Measurements from ENCODE around the gene TMEM106B. TPM values are rescaled to one million over a fixed set of nuclear protein-coding genes. Genes with fewer than 3 reads are reported as not detected.

The TMEM106B gene
- 10 to 100 TPM; 29.0 to 66.2 (median 48.8) TPM for total RNA-seq

- TF ChIP-seq CTCF (IDR thresholded peaks at IDR 0.05; ENCODE audit: low read depth) = no peak
Observed at GRCh38 chr7:12211054-12211710, at the start of gene TMEM106B. TSS of gene TMEM106B (plus strand) at chr7:12211294. CDS start at chr7:12214811, 3,517 bp downstream.

GRCh38 chr7:12162415-12163113 is 48.5 kb upstream of the TMEM106B start:
- no peak for TF ChIP-seq CTCF (IDR thresholded peaks at IDR 0.05; ENCODE audit: low read depth)

- TF ChIP-seq CTCF (IDR thresholded peaks at IDR 0.05; ENCODE audit: low read depth) = no peak
Observed at GRCh38 chr7:12173671-12174070, 37.4 kb upstream of the TMEM106B start.

- TF ChIP-seq CTCF (IDR thresholded peaks at IDR 0.05; ENCODE audit: low read depth) = no peak
Observed at GRCh38 chr7:12174931-12175330, 36.2 kb upstream of the TMEM106B start.

- no peak for TF ChIP-seq CTCF (IDR thresholded peaks at IDR 0.05; ENCODE audit: low read depth)
Observed at GRCh38 chr7:12178317-12178716, 32.8 kb upstream of the TMEM106B start.

GRCh38 chr7:12194426-12194825 is 16.7 kb upstream of the TMEM106B start:
- TF ChIP-seq CTCF (IDR thresholded peaks at IDR 0.05; ENCODE audit: low read depth) = no peak

DNA sequence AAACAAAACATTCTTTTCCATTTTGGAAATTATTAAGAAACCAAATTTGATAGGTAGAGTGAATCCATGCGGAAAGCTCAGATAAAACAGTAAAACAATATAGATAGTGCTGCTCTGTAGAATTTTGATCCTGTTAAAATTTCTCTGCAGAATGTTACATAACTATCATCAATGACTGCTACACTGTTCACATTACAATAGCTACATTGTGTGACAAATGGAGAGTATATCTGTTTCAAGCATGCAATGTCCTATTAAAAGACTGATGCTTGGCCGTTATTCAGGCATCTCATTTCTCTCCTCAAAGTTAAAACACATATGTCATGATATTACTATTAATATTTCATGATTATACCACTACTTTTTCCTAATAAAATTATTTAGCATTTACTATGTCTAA is 14.7 kb upstream of the TMEM106B start:
- no peak for TF ChIP-seq CTCF (IDR thresholded peaks at IDR 0.05; ENCODE audit: low read depth)
